K562 (cell line): ENCODE measurements around the gene KPNA3. TPM values are rescaled to one million over a fixed set of nuclear protein-coding genes. Genes with fewer than 3 reads are reported as not detected.

Experiments used
- CREB3 ChIP-seq: fragments of 450-650 bp; conservative IDR thresholded peaks from 2 replicates; pipeline ENCODE4 v1.6.1; 2016; ENCODE audit warnings: missing genetic modification characterization, low read depth, mild to moderate bottlenecking, missing compliant biosample characterization, moderate library complexity
- CREB5 ChIP-seq: fragments of 250-450 bp; sonication (Bioruptor Pico); IDR thresholded peaks from 2 replicates; pipeline ENCODE4 v1.5.0; 2020; ENCODE audit warnings: mild to moderate bottlenecking
- CXXC5 ChIP-seq: fragments of 250-450 bp; sonication (Bioruptor Pico); IDR thresholded peaks from 2 replicates; pipeline ENCODE4 v1.8.0; 2022; ENCODE audit warnings: inconsistent platforms, mild to moderate bottlenecking, moderate library complexity
- FOXJ2 ChIP-seq: fragments of 200-800 bp; sonication (Bioruptor generic); IDR thresholded peaks from 2 replicates; pipeline ENCODE4 v1.6.1; 2016; ENCODE audit warnings: missing genetic modification characterization, missing compliant biosample characterization
- GABPA ChIP-seq: fragments of 200-800 bp; sonication (Bioruptor generic); conservative IDR thresholded peaks from 2 replicates; pipeline ENCODE4 v1.6.1; 2016; ENCODE audit warnings: low read depth, missing genetic modification characterization, missing compliant biosample characterization
- HEY1 ChIP-seq: fragments of 250-450 bp; sonication (Bioruptor Pico); IDR thresholded peaks from 2 replicates; pipeline ENCODE4 v1.5.0; 2020; ENCODE audit warnings: mild to moderate bottlenecking, moderate library complexity, borderline replicate concordance
- MAFG ChIP-seq: fragments of 450-650 bp; conservative IDR thresholded peaks from 2 replicates; pipeline ENCODE4 v1.6.1; 2016; ENCODE audit warnings: missing genetic modification characterization, missing compliant biosample characterization
- NFATC3 ChIP-seq: fragments of 450-650 bp; IDR thresholded peaks from 2 replicates; pipeline ENCODE4 v1.6.1; 2017; ENCODE audit warnings: mild to moderate bottlenecking
- OTX1 ChIP-seq: fragments of 450-650 bp; formaldehyde crosslinking; IDR thresholded peaks from 2 replicates; pipeline ENCODE4 v1.4.0; 2022; ENCODE audit warnings: mild to moderate bottlenecking
- RNF2 ChIP-seq: sonication (generic); IDR thresholded peaks from 2 replicates; pipeline ENCODE4 v1.6.1; 2016
- TEAD1 ChIP-seq, 2 experiments: fragments of 450-650 bp in 1 of 2; sonication (generic) in 1 of 2; formaldehyde crosslinking; IDR thresholded peaks; 2 replicates each; pipeline versions ENCODE4 v1.4.0 to v1.8.0; 2020 to 2022; ENCODE audit warnings: mild to moderate bottlenecking in 2 of 2, missing genetic modification reagents in 1 of 2
- ZFP30 ChIP-seq: fragments of 250-450 bp; sonication (Bioruptor Pico); IDR thresholded peaks from 2 replicates; pipeline ENCODE4 v1.8.0; 2022; ENCODE audit warnings: moderate library complexity, mild to moderate bottlenecking, inconsistent platforms, borderline replicate concordance
- ZNF140 ChIP-seq: fragments of 250-450 bp; sonication (Bioruptor Pico); IDR thresholded peaks from 2 replicates; pipeline ENCODE4 v1.8.0; 2021; ENCODE audit warnings: moderate library complexity, mild to moderate bottlenecking, inconsistent platforms
- ZNF699 ChIP-seq: fragments of 250-450 bp; sonication (Bioruptor Pico); IDR thresholded peaks from 2 replicates; pipeline ENCODE4 v1.8.0; 2021; ENCODE audit warnings: mild to moderate bottlenecking, moderate library complexity; ENCODE audit not compliant: insufficient replicate concordance
- polyA plus RNA-seq, 8 experiments: library from polyadenylated mRNA; depleted of rRNA in 4 of 8; stranded (reverse) in 5 of 8; unstranded in 3 of 8; fragments of >200 nt; fragmentation: Nextera tagmentation in 2 of 8; fragmentation: Illumina TruSeq in 1 of 8; extraction: Ambion mirVana in 2 of 8; extraction: Trizol in 1 of 8; gene quantifications; 2 replicates each; pipeline versions ENCODE4 v1.2.1 to v1.2.3, GENCODE V29; 2011 to 2014; ENCODE audit warnings: inconsistent platforms in 1 of 8, missing spikeins in 1 of 8
- total RNA-seq, 7 experiments: library from RNA; depleted of rRNA in 6 of 7; stranded (reverse); fragments of >200 nt in 6 of 7; fragmentation: Illumina TruSeq in 2 of 7; extraction: Trizol in 2 of 7; gene quantifications; 2 replicates each; pipeline versions ENCODE4 v1.2.1 to v1.2.3, GENCODE V29; 2011 to 2021; ENCODE audit warnings: low replicate concordance in 1 of 7
- TF ChIP-seq, protein P1 (sequence below): fragments of 450-650 bp; IDR thresholded peaks from 2 replicates; pipeline ENCODE4 v1.6.1; 2016; ENCODE audit warnings: missing biosample characterization, missing genetic modification characterization

The KPNA3 gene
- total and polyA plus RNA-seq, 9 of the 15 experiments (the other 6 are each of a cell fraction or from before 2014, with no cell fraction given), result 8.5 to 23.4 (median 15.7) TPM

DNA sequence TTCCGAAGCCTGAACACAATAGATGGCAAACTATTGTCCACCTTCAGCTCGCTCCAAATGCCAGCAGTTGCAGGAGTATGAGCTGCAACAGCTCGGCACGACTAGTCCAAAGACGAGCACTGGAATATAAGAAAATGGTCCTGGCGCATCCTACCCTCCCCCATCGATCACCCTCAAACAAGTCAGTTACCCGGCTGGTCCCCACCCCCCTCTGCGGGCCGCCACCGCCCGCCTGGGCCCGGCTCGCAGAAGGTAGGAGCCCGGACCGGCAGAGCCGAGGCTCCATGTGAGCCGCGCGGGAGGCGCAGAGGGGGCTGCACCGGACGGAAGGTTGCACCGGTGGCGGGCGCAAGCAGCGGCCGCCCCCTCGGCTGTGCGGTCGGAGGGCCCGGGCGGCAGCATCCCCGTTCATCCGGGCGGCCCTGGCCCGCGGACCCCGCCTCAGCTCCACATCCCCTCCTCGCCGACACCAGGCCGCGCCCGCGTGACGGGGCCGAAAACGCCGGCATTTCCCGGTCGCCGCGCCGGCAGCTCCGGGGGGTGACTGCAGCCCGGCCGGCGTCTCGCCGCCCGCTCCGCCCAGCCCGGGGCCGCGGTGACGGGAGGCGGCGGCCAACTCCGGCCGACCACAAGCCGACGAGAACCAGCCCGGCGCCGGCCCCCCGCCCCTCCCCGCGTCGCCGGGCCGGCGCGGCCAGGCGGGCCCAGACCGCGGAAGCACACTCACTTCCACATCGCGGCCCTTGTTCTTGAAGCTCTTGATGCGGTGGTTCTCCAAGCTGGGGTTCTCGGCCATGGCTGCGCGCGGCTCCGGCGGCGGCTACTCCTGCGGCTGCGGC is 552 bp downstream of the KPNA3 start (continued):
- no peak for TF ChIP-seq MAFG (tag)
- no peak for TF ChIP-seq ZNF699 (CRISPR knock-in tag)
- no peak for TF ChIP-seq NFATC3
- no peak for TF ChIP-seq ZNF140 (CRISPR knock-in tag)
- TF ChIP-seq GABPA, result 0 out of 2 replicates have a peak, but pooled peaks have one; percentile 8
- TF ChIP-seq TEAD1 (CRISPR knock-in tag; IDR thresholded peaks at IDR 0.05), result no peak
- TF ChIP-seq RNF2, result no peak
- no peak for TF ChIP-seq OTX1
- TF ChIP-seq HEY1 (CRISPR knock-in tag), result no peak
- no peak for TF ChIP-seq ZFP30
- no peak for TF ChIP-seq FOXJ2 (tag)
- no peak for TF ChIP-seq CREB3 (tag)
- TF ChIP-seq CREB5 (CRISPR knock-in tag), result no peak
- TF ChIP-seq, protein P1, sequence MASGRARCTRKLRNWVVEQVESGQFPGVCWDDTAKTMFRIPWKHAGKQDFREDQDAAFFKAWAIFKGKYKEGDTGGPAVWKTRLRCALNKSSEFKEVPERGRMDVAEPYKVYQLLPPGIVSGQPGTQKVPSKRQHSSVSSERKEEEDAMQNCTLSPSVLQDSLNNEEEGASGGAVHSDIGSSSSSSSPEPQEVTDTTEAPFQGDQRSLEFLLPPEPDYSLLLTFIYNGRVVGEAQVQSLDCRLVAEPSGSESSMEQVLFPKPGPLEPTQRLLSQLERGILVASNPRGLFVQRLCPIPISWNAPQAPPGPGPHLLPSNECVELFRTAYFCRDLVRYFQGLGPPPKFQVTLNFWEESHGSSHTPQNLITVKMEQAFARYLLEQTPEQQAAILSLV (tag), result no peak
- TF ChIP-seq CXXC5 (CRISPR knock-in tag), result peak; percentile 3; the same call in 1 of the 2 replicates
